Panc1 (cell line): Measurements from ENCODE around the gene SPEG. TPM values are rescaled to one million over a fixed set of nuclear protein-coding genes. Genes with fewer than 3 reads are reported as not detected.

Experiments used
- ATAC-seq: fragments of 200-7000 bp; cut with Tn5 transposase; 2 replicates; pipeline ENCODE4 v1.9.1; 2020; ENCODE audit warnings: mild to moderate bottlenecking, moderate library complexity
- BruUV-seq: library from RNA; stranded (reverse); fragments of 400-500 nt; replicated peaks from 2 replicates; lab custom pipeline; 2021; lab: Mats Ljungman, UMichigan
- CTCF ChIA-PET: fragments of 300-600 bp; sonication (Branson Sonifier 250); formaldehyde crosslinking; loops from one replicate; lab custom pipeline; 2022; ENCODE audit warnings: antibody characterized with exemption; lab: Charles Lee
- POLR2A ChIA-PET: fragments of 300-600 bp; sonication (Branson Sonifier 250); formaldehyde crosslinking; loops from one replicate; lab custom pipeline; 2022; ENCODE audit warnings: antibody characterized with exemption; lab: Charles Lee
- DNase-seq: peaks from one replicate; pipeline ENCODE4 v3.0.0-alpha.2; 2010; ENCODE audit warnings: low read depth, low spot score
- H3K27ac ChIP-seq: 2 replicates; pipeline ENCODE4 v1.5.1; 2011; ENCODE audit warnings: mild to moderate bottlenecking, low read length, inconsistent platforms
- H3K27me3 ChIP-seq: fragments of 200-500 bp; sonication (Bioruptor generic); 2 replicates; pipeline ENCODE4 v1.6.0; 2014; ENCODE audit warnings: low read length, inconsistent platforms; ENCODE audit not compliant: control insufficient read depth, insufficient read depth
- H3K36me3 ChIP-seq: fragments of 200-500 bp; sonication (Bioruptor generic); 2 replicates; pipeline ENCODE4 v1.5.1; 2014; ENCODE audit warnings: inconsistent platforms, mild to moderate bottlenecking, low read length, moderate library complexity; ENCODE audit not compliant: control insufficient read depth, insufficient read depth
- H3K4me1 ChIP-seq: 2 replicates; pipeline ENCODE4 v1.5.1; 2011; ENCODE audit warnings: inconsistent platforms, mild to moderate bottlenecking, low read length, moderate library complexity; ENCODE audit not compliant: control insufficient read depth, insufficient read depth
- H3K4me3 ChIP-seq, 2 experiments: 2 replicates each; pipeline ENCODE4 v1.5.1; 2011 to 2012; ENCODE audit warnings: low read depth in 2 of 2, low read length in 2 of 2, mild to moderate bottlenecking in 2 of 2, inconsistent platforms in 1 of 2, moderate library complexity in 1 of 2
- H3K9me3 ChIP-seq: fragments of 200-500 bp; sonication (Bioruptor generic); 2 replicates; pipeline ENCODE4 v1.5.1; 2014; ENCODE audit warnings: low read depth, mild to moderate bottlenecking, inconsistent platforms, low read length, moderate library complexity; ENCODE audit not compliant: control insufficient read depth, insufficient read depth
- POLR2AphosphoS5 ChIP-seq: IDR thresholded peaks from 2 replicates; pipeline ENCODE4 v1.6.1; 2012; ENCODE audit warnings: mild to moderate bottlenecking, low read depth, low read length, moderate library complexity
- SIN3A ChIP-seq: IDR thresholded peaks from 2 replicates; pipeline ENCODE4 v1.6.1; 2012; ENCODE audit warnings: low read depth, mild to moderate bottlenecking, low read length, moderate library complexity, borderline replicate concordance; ENCODE audit not compliant: insufficient read depth
- TCF7L2 ChIP-seq: IDR thresholded peaks from 2 replicates; pipeline ENCODE4 v1.6.1; 2011; ENCODE audit warnings: mild to moderate bottlenecking, low read depth, low read length, inconsistent platforms
- in situ Hi-C: cut with HindIII; loops from 2 replicates; pipeline ENCODE4 v1.10.0; 2016; ENCODE audit warnings: low sequenced_read_pairs, low pct_unique_long_range_greater_than_20kb
- intact Hi-C: fragments of 100-400 bp; cut with micrococcal nuclease; formaldehyde crosslinking; loops from one replicate; pipeline ENCODE4 v1.10.0; 2022; ENCODE audit not compliant: unreplicated experiment
- total RNA-seq: library from RNA; stranded (reverse); gene quantifications from one replicate; pipeline ENCODE4 v1.2.1, GENCODE V29; 2021; ENCODE audit not compliant: unreplicated experiment
- TF ChIP-seq, protein P1 (sequence below): fragments of 450-650 bp; IDR thresholded peaks from 2 replicates; pipeline ENCODE4 v1.5.1; 2017; ENCODE audit warnings: mild to moderate bottlenecking
- TF ChIP-seq, protein P2 (sequence below), 2 experiments: IDR thresholded peaks; 2 replicates each; pipeline ENCODE4 v1.6.1; 2011 to 2012; ENCODE audit warnings: low read depth in 2 of 2, control low read depth in 1 of 2, low read length in 1 of 2, mild to moderate bottlenecking in 1 of 2, moderate library complexity in 1 of 2; ENCODE audit not compliant: insufficient read depth in 1 of 2

The SPEG gene
- total RNA-seq, 1 experiment from 2014 or later, result 3.4 TPM

GRCh38 chr2:219447242-219448098 lies 12.8 kb downstream of the SPEG start:
- H3K4me1 ChIP-seq, result peaks cover 2% of the 10 kb centered on the region; the same call in 1 of the 2 replicates
- intact Hi-C loops, result no loop called here
- BruUV-seq, result no TSS peak
- ATAC-seq (no peak), DNase-seq (no peak)
- H3K4me3 ChIP-seq, result no peak overlapping the region
- in situ Hi-C loops, result no loop called here
- no peaks in the 10 kb centered on the region for H3K36me3 ChIP-seq
- ChIA-PET CTCF (interaction anchor here (0.5 to 0.7 kb wide), 4 partner anchors 50 to 133 kb away, joined by 3 to 13 read pairs (median 10); no protein-coding TSS in a partner anchor), POLR2A (interaction anchor here (0.6 kb wide), 1 partner anchor 107 kb away, joined by 10 read pairs; no protein-coding TSS in a partner anchor)
- no peaks in the 10 kb centered on the region for H3K27me3 ChIP-seq
- no peaks in the 10 kb centered on the region for H3K9me3 ChIP-seq
- H3K27ac ChIP-seq, result no peak overlapping the region
- TF ChIP-seq POLR2AphosphoS5 (no peak), TCF7L2 (no peak), SIN3A (no peak)
- TF ChIP-seq, protein P1, sequence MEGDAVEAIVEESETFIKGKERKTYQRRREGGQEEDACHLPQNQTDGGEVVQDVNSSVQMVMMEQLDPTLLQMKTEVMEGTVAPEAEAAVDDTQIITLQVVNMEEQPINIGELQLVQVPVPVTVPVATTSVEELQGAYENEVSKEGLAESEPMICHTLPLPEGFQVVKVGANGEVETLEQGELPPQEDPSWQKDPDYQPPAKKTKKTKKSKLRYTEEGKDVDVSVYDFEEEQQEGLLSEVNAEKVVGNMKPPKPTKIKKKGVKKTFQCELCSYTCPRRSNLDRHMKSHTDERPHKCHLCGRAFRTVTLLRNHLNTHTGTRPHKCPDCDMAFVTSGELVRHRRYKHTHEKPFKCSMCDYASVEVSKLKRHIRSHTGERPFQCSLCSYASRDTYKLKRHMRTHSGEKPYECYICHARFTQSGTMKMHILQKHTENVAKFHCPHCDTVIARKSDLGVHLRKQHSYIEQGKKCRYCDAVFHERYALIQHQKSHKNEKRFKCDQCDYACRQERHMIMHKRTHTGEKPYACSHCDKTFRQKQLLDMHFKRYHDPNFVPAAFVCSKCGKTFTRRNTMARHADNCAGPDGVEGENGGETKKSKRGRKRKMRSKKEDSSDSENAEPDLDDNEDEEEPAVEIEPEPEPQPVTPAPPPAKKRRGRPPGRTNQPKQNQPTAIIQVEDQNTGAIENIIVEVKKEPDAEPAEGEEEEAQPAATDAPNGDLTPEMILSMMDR, result no peak
- TF ChIP-seq, protein P2, sequence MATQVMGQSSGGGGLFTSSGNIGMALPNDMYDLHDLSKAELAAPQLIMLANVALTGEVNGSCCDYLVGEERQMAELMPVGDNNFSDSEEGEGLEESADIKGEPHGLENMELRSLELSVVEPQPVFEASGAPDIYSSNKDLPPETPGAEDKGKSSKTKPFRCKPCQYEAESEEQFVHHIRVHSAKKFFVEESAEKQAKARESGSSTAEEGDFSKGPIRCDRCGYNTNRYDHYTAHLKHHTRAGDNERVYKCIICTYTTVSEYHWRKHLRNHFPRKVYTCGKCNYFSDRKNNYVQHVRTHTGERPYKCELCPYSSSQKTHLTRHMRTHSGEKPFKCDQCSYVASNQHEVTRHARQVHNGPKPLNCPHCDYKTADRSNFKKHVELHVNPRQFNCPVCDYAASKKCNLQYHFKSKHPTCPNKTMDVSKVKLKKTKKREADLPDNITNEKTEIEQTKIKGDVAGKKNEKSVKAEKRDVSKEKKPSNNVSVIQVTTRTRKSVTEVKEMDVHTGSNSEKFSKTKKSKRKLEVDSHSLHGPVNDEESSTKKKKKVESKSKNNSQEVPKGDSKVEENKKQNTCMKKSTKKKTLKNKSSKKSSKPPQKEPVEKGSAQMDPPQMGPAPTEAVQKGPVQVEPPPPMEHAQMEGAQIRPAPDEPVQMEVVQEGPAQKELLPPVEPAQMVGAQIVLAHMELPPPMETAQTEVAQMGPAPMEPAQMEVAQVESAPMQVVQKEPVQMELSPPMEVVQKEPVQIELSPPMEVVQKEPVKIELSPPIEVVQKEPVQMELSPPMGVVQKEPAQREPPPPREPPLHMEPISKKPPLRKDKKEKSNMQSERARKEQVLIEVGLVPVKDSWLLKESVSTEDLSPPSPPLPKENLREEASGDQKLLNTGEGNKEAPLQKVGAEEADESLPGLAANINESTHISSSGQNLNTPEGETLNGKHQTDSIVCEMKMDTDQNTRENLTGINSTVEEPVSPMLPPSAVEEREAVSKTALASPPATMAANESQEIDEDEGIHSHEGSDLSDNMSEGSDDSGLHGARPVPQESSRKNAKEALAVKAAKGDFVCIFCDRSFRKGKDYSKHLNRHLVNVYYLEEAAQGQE (IDR thresholded peaks at IDR 0.05; ENCODE audit: insufficient read depth in 1 of 2, low read depth in 2 of 2, low read length in 1 of 2), result no peak

DNA sequence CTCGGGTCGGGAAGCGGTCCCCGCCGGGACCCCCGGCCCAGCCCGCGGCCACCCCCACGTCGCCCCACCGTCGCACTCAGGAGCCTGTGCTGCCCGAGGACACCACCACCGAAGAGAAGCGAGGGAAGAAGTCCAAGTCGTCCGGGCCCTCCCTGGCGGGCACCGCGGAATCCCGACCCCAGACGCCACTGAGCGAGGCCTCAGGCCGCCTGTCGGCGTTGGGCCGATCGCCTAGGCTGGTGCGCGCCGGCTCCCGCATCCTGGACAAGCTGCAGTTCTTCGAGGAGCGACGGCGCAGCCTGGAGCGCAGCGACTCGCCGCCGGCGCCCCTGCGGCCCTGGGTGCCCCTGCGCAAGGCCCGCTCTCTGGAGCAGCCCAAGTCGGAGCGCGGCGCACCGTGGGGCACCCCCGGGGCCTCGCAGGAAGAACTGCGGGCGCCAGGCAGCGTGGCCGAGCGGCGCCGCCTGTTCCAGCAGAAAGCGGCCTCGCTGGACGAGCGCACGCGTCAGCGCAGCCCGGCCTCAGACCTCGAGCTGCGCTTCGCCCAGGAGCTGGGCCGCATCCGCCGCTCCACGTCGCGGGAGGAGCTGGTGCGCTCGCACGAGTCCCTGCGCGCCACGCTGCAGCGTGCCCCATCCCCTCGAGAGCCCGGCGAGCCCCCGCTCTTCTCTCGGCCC lies 13.6 kb downstream of the SPEG start:
- no peaks in the 10 kb centered on the region for H3K9me3 ChIP-seq
- peaks cover 4% of the 10 kb centered on the region; the same call in 1 of the 2 replicates for H3K4me1 ChIP-seq
- ChIA-PET CTCF (interaction anchor here (0.6 kb wide), 1 partner anchor 62 kb away, joined by 3 read pairs; no protein-coding TSS in a partner anchor), POLR2A (no interaction called here)
- no peaks in the 10 kb centered on the region for H3K36me3 ChIP-seq
- ATAC-seq (no peak), DNase-seq (no peak)
- no TSS peak for BruUV-seq
- no peak overlapping the region for H3K27ac ChIP-seq
- intact Hi-C loops, result no loop called here
- TF ChIP-seq, protein P2 (IDR thresholded peaks at IDR 0.05; ENCODE audit: insufficient read depth in 1 of 2, low read depth in 2 of 2, low read length in 1 of 2), result no peak
- TF ChIP-seq TCF7L2 (no peak), SIN3A (no peak), POLR2AphosphoS5 (no peak)
- TF ChIP-seq, protein P1, result no peak
- in situ Hi-C loops, result no loop called here
- H3K4me3 ChIP-seq, result no peak overlapping the region
- H3K27me3 ChIP-seq, result no peaks in the 10 kb centered on the region
